Stimulated activated CD4-positive, alpha-beta T cell treated with anti-CD3 and anti-CD28 coated beads, Interleukin-2, amount 100 ng/mL, for 24 hours (primary cell): Measurements from ENCODE around the gene CLPSL2.
A peak's percentile ranks its signal among the peaks of the same experiment; 100 is the strongest.
"Not testable (repeated sequence)": the region's sequence is repeated elsewhere in the genome, so short reads cannot be mapped to it uniquely, and the experiment has no call there.

Source experiments
- DNase-seq, 2 donors: peaks; one replicate each; pipeline ENCODE4 v3.0.0-alpha.2; 2020

Gene CLPSL2

GRCh38 chr6:35776364-35777215 is at the start of gene CLPSL2:
Gene CLPSL2, plus strand, starts transcription at chr6:35776598. Its CDS starts 21 bp downstream, at chr6:35776619.
- peak in 1 of 2 donors; percentile 10 for DNase-seq

- DNase-seq: peak in 1 of 2 donors; percentile 53
Measured at GRCh38 chr6:35727231-35727934, 49.0 kb upstream of the CLPSL2 start.

GRCh38 chr6:35727935-35728682 is 48.3 kb upstream of the CLPSL2 start:
- DNase-seq: peak; percentile 77 to 84

GRCh38 chr6:35728683-35729678 is 47.4 kb upstream of the CLPSL2 start:
- peak; percentile 35 to 38 for DNase-seq

- DNase-seq: no peak
Measured at GRCh38 chr6:35729722-35730121, 46.7 kb upstream of the CLPSL2 start.

- DNase-seq: no peak
Measured at GRCh38 chr6:35730745-35731413, 45.5 kb upstream of the CLPSL2 start.

GRCh38 chr6:35731414-35731735 is 45.0 kb upstream of the CLPSL2 start:
- peak; percentile 90 to 98 for DNase-seq

GRCh38 chr6:35731736-35732532 is 44.5 kb upstream of the CLPSL2 start:
- DNase-seq: peak; percentile 95 to 96

GRCh38 chr6:35733633-35734032 is 42.8 kb upstream of the CLPSL2 start:
- no peak for DNase-seq

- DNase-seq: not testable (repeated sequence)
Measured at GRCh38 chr6:35734319-35734718, 42.1 kb upstream of the CLPSL2 start.

- no peak for DNase-seq
Measured at GRCh38 chr6:35735452-35735851, 40.9 kb upstream of the CLPSL2 start.

- peak; percentile 88 to 89 for DNase-seq
Measured at GRCh38 chr6:35736253-35736894, 40.0 kb upstream of the CLPSL2 start.

GRCh38 chr6:35736982-35737412 is 39.4 kb upstream of the CLPSL2 start, which contains the start of gene ARMC12:
Gene ARMC12, plus strand, starts transcription at chr6:35737032. Its CDS starts 77 bp downstream, at chr6:35737109.
- DNase-seq: no peak

GRCh38 chr6:35737413-35738211 is 38.8 kb upstream of the CLPSL2 start:
- DNase-seq: no peak

GRCh38 chr6:35739645-35740524 is 36.5 kb upstream of the CLPSL2 start:
- no peak for DNase-seq

GRCh38 chr6:35742842-35743241 is 33.6 kb upstream of the CLPSL2 start:
- DNase-seq: no peak

GRCh38 chr6:35745509-35745908 is 30.9 kb upstream of the CLPSL2 start:
- DNase-seq: no peak

- no peak for DNase-seq
Measured at GRCh38 chr6:35746516-35746915, 29.9 kb upstream of the CLPSL2 start.
